HepG2 (cell line): ENCODE measurements around the gene SARS2. TPM values are rescaled to one million over a fixed set of nuclear protein-coding genes. Genes with fewer than 3 reads are reported as not detected.
A peak's percentile ranks its signal among the peaks of the same experiment; 100 is the strongest.

Experiments
- ARNT ChIP-seq: fragments of 450-650 bp; IDR thresholded peaks from 2 replicates; pipeline ENCODE4 v1.6.1; 2017
- ATF3 ChIP-seq: sonication (generic); formaldehyde crosslinking; IDR thresholded peaks from 2 replicates; pipeline ENCODE4 v1.4.0; 2020; ENCODE audit warnings: missing genetic modification reagents
- ATF4 ChIP-seq, 2 experiments: fragments of 450-650 bp in 1 of 2; sonication (generic) in 1 of 2; formaldehyde crosslinking; IDR thresholded peaks; 2 replicates each; pipeline versions ENCODE4 v1.5.0 to v1.8.0; 2020 to 2022; ENCODE audit warnings: mild to moderate bottlenecking in 1 of 2, missing genetic modification reagents in 1 of 2
- ATM ChIP-seq: fragments of 450-650 bp; IDR thresholded peaks from 2 replicates; pipeline ENCODE4 v1.7.1; 2017; ENCODE audit warnings: mild to moderate bottlenecking, borderline replicate concordance
- BCLAF1 ChIP-seq: fragments of 450-650 bp; IDR thresholded peaks from 2 replicates; pipeline ENCODE4 v1.6.1; 2017; ENCODE audit warnings: mild to moderate bottlenecking
- IKZF4 ChIP-seq: sonication (generic); formaldehyde crosslinking; IDR thresholded peaks from 2 replicates; pipeline ENCODE4 v1.5.1; 2020; ENCODE audit warnings: borderline replicate concordance, mild to moderate bottlenecking, low read depth, missing genetic modification reagents; ENCODE audit errors: not compliant biosample characterization
- MAZ ChIP-seq, 2 experiments: sonication (generic) in 1 of 2; formaldehyde crosslinking in 1 of 2; IDR thresholded peaks; 2 replicates each; pipeline versions ENCODE4 v1.5.0 to v1.6.1; 2012 to 2020; ENCODE audit warnings: low read depth in 2 of 2, mild to moderate bottlenecking in 2 of 2, borderline replicate concordance in 1 of 2, improper control_type of control experiment in 1 of 2, low read length in 1 of 2, missing genetic modification reagents in 1 of 2, moderate library complexity in 1 of 2
- MBNL3 ChIP-seq: fragments of 250-450 bp; sonication (Bioruptor Pico); conservative IDR thresholded peaks from 2 replicates; pipeline ENCODE4 v1.8.0; 2022; ENCODE audit warnings: mild to moderate bottlenecking, inconsistent platforms
- SYNCRIP ChIP-seq: fragments of 200-400 bp; formaldehyde crosslinking; IDR thresholded peaks from 2 replicates; pipeline ENCODE4 v1.6.1; 2018; ENCODE audit warnings: mild to moderate bottlenecking, low read depth, low read length; ENCODE audit not compliant: insufficient read depth
- ZBTB26 ChIP-seq: IDR thresholded peaks from 2 replicates; pipeline ENCODE4 v1.6.1; 2016; ENCODE audit warnings: missing compliant biosample characterization, missing genetic modification reagents, borderline replicate concordance
- ZNF10 ChIP-seq: sonication (generic); formaldehyde crosslinking; IDR thresholded peaks from 2 replicates; pipeline ENCODE4 v1.4.0; 2020; ENCODE audit warnings: mild to moderate bottlenecking, low read depth, missing genetic modification reagents, borderline replicate concordance
- ZNF431 ChIP-seq: sonication (generic); formaldehyde crosslinking; IDR thresholded peaks from 2 replicates; pipeline ENCODE4 v1.9.0; 2022; ENCODE audit warnings: missing genetic modification reagents, low read depth, mild to moderate bottlenecking, borderline replicate concordance
- ZNF503 ChIP-seq: sonication (generic); formaldehyde crosslinking; IDR thresholded peaks from 2 replicates; pipeline ENCODE4 v1.4.0; 2020; ENCODE audit warnings: missing genetic modification reagents
- ZNF512B ChIP-seq: sonication (generic); formaldehyde crosslinking; IDR thresholded peaks from 2 replicates; pipeline ENCODE4 v1.5.1; 2020; ENCODE audit warnings: missing genetic modification reagents, mild to moderate bottlenecking, borderline replicate concordance
- ZNF556 ChIP-seq: sonication (generic); formaldehyde crosslinking; IDR thresholded peaks from 2 replicates; pipeline ENCODE4 v1.4.0; 2020; ENCODE audit warnings: mild to moderate bottlenecking, missing genetic modification reagents, borderline replicate concordance
- polyA plus RNA-seq, 8 experiments: library from polyadenylated mRNA; depleted of rRNA in 3 of 8; stranded (reverse) in 7 of 8; unstranded in 1 of 8; fragments of >200 nt; fragmentation: Illumina TruSeq in 4 of 8; extraction: Trizol in 4 of 8; gene quantifications; 2 replicates each; pipeline versions ENCODE4 v1.2.1 to v1.2.3, GENCODE V29; 2011 to 2016; ENCODE audit warnings: low read depth in 4 of 8, missing spikeins in 1 of 8, mixed read lengths in 1 of 8; ENCODE audit not compliant: insufficient read depth in 1 of 8
- total RNA-seq, 5 experiments: library from RNA; depleted of rRNA; stranded (reverse); fragments of >200 nt; fragmentation: Illumina TruSeq; extraction: Trizol; gene quantifications; 2 replicates each; pipeline ENCODE4 v1.2.3, GENCODE V29; 2016; ENCODE audit warnings: low read depth in 1 of 5

The SARS2 gene
- total and polyA plus RNA-seq, 2 of the 13 experiments (the other 11 are each of a cell fraction or from before 2014, with no cell fraction given), result 40.0 to 48.6 TPM

- no peak for TF ChIP-seq MBNL3 (CRISPR knock-in tag)
- no peak for TF ChIP-seq ZNF503 (CRISPR knock-in tag)
- no peak for TF ChIP-seq ZNF556 (CRISPR knock-in tag)
- TF ChIP-seq IKZF4 (CRISPR knock-in tag), result peak; percentile 13
- no peak for TF ChIP-seq ZBTB26
- no peak for TF ChIP-seq ZNF431 (CRISPR knock-in tag)
- TF ChIP-seq ZNF512B, result no peak
- no peak for TF ChIP-seq ARNT
- no peak for TF ChIP-seq SYNCRIP
- TF ChIP-seq ATF3, result no peak
- no peak for TF ChIP-seq ATF4 (CRISPR knock-in tag; IDR thresholded peaks at IDR 0.05)
- no peak for TF ChIP-seq BCLAF1
- TF ChIP-seq ATM, result no peak
- TF ChIP-seq MAZ (IDR thresholded peaks at IDR 0.05; ENCODE audit: borderline replicate concordance, low read depth, low read length), result no peak
- no peak for TF ChIP-seq MAZ (CRISPR knock-in tag; IDR thresholded peaks at IDR 0.05; ENCODE audit: low read depth)
- no peak for TF ChIP-seq ZNF10 (CRISPR knock-in tag)
These were observed 385 bp upstream of the SARS2 start, which contains the start of gene MRPS12 (continued) for GRCh38 chr19:38930776-38931520.
